Fibroblast of skin of left quadriceps (primary cell): ENCODE measurements around the gene TLR7.
A peak's percentile ranks its signal among the peaks of the same experiment; 100 is the strongest.

Experiments used
- DNase-seq, 2 experiments: peaks; one replicate each; pipeline ENCODE4 v3.0.0-alpha.2; 2013; ENCODE audit warnings: low read depth in 2 of 2

TLR7 gene

GRCh38 chrX:12866451-12867377, at the start of gene TLR7:
Gene TLR7 (plus strand): TSS chrX:12867072. CDS start chrX:12867579, 507 bp downstream.
- DNase-seq, result no peak

DNA sequence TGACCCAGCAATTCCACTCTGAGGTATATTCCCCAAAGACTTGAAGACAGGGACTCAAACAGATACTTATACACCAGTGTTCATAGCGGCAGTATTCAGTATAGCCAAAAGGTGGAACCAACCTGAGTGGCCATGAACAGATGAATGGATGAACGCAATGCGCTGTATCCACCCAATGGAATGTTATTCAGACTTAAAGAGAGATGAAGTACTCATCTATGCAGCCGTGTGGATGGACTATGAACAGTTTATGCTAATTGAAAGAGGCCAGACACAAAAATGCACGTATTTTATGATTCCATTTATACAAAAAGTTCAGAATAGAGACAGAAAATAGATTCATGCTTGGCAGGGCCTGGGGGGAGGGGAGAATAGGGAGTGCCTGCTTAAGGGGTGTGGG, 49.3 kb upstream of the TLR7 start:
- no peak for DNase-seq

GRCh38 chrX:12819222-12819621, 47.6 kb upstream of the TLR7 start:
- DNase-seq, result no peak

- DNase-seq, result no peak
Observed at GRCh38 chrX:12820737-12821136, 46.1 kb upstream of the TLR7 start.

- DNase-seq, result no peak
Observed at GRCh38 chrX:12824944-12825343, 41.9 kb upstream of the TLR7 start.

GRCh38 chrX:12825801-12826200, 41.1 kb upstream of the TLR7 start:
- DNase-seq, result no peak

DNA sequence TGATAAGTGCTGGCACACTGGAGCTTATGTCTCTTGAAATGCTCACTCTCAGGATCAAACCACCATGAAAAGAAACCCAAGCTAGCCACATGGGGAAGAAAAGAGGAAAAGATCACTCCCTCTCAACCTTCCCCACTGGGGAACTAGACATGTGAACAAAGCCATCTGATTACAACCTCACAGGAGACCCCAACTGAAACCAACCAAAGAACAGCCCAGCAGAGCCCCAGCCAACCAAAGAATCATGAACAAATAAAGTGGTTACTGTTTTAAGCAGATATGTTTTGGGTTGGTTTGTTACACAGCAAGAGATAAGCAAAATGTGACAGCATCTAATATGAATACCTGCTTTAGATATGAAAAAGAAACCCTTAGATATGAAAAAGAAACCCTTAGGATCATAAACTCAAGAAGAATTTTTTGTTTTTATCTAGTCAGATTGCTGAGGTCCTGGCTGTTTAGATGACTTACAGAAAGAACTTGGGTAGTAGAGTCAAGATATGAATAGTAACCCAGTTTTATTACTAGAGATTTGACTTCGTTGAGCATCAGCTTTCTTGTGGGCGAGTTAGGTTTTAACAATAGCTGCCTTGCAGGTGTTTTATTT, 23.7 kb upstream of the TLR7 start:
- DNase-seq, result no peak

GRCh38 chrX:12843668-12844279, 23.1 kb upstream of the TLR7 start:
- no peak for DNase-seq

- no peak for DNase-seq
Observed at GRCh38 chrX:12844319-12844718, 22.6 kb upstream of the TLR7 start.

GRCh38 chrX:12865359-12865758, 1.5 kb upstream of the TLR7 start:
- DNase-seq, result no peak

GRCh38 chrX:12867685-12868084, 813 bp downstream of the TLR7 start:
- DNase-seq, result no peak

DNA sequence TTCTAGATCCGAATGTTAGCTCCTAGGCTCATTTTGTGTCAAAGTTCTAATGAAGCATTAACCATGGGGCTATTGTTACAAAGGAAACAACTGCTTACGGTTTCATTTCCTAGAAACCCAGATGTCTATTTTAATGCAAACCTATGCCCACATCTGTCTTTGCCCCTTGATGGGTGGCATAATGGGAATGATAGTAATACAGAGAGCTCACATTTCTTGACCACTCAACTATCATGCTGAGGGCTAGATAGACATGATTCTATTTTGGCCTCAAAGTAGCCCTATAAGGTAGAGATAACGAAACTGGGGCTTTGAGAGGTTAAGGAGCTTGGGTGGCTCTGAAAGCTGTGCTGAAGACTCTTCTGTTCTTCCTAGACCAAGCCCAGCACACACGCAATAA, 1.9 kb downstream of the TLR7 start:
- DNase-seq, result no peak

- DNase-seq, result no peak
Observed at GRCh38 chrX:12871257-12871656, 4.4 kb downstream of the TLR7 start.

GRCh38 chrX:12872741-12873140, 5.9 kb downstream of the TLR7 start:
- DNase-seq, result no peak

GRCh38 chrX:12874581-12874980, 7.7 kb downstream of the TLR7 start:
- no peak for DNase-seq

GRCh38 chrX:12877386-12877785, 10.5 kb downstream of the TLR7 start:
- no peak for DNase-seq

- no peak for DNase-seq
Observed at GRCh38 chrX:12878536-12878935, 11.7 kb downstream of the TLR7 start.

DNA sequence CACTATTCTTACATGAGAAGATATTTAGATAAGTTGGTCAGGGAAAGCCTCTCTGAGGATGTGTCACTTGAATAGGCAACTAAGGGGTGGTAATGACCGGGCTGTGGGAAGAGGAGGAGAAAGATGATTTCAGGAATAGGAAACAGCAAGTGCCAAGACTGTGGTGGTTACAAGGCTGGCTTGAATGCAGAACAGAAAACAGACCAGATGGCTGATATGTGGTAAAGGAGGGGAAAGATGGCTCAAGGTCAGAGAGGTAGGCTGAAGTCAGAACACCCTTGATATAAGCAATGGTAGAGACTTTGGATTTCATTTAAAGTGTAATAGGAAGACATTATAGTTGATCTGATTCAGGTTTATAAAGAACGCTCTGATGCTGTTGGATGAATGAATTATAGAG, 15.0 kb downstream of the TLR7 start:
- no peak for DNase-seq

DNA sequence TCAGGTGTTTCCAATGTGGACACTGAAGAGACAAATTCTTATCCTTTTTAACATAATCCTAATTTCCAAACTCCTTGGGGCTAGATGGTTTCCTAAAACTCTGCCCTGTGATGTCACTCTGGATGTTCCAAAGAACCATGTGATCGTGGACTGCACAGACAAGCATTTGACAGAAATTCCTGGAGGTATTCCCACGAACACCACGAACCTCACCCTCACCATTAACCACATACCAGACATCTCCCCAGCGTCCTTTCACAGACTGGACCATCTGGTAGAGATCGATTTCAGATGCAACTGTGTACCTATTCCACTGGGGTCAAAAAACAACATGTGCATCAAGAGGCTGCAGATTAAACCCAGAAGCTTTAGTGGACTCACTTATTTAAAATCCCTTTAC, 18.6 kb downstream of the TLR7 start:
- no peak for DNase-seq

- no peak for DNase-seq
Observed at GRCh38 chrX:12886545-12886944, 19.7 kb downstream of the TLR7 start.

GRCh38 chrX:12887141-12887540, 20.3 kb downstream of the TLR7 start:
- DNase-seq, result no peak

- no peak for DNase-seq
Observed at GRCh38 chrX:12887767-12888166, 20.9 kb downstream of the TLR7 start.

DNA sequence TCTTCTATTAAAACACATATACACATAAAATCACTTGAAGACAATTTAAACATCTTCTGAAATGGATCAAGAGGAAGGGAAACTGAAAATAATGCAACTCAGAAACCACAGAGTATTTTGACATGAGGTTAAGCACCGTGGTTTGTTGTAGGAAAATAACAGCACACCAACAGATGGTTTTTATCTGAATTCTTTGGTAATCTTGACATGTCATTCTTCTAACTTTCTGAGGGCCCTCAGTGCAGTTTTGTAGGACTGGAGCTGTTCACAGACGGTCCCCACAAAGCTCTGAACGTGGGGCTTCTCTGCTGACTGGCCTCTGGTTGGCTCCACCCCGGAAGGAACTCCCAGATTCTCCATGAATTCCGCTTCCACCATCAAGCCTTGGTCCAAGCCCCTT, 23.6 kb downstream of the TLR7 start:
- DNase-seq, result peak in 1 of 2 experiments; percentile 2
